Kidney epithelial cell (primary cell): Measurements from ENCODE around the gene MMP10. TPM values are rescaled to one million over a fixed set of nuclear protein-coding genes. Genes with fewer than 3 reads are reported as not detected.

Experiments
- DNase-seq: peaks from one replicate; pipeline ENCODE4 v3.0.0-alpha.2; 2010; ENCODE audit warnings: low read depth
- H3K27me3 ChIP-seq: 2 replicates; pipeline ENCODE4 v1.6.0; 2011; ENCODE audit warnings: low read length; ENCODE audit not compliant: control insufficient read depth, insufficient read depth
- H3K36me3 ChIP-seq: 2 replicates; pipeline ENCODE4 v1.5.1; 2011; ENCODE audit warnings: low read length; ENCODE audit not compliant: control insufficient read depth, insufficient read depth
- H3K4me3 ChIP-seq: 2 replicates; pipeline ENCODE4 v1.5.1; 2011; ENCODE audit warnings: low read depth, mild to moderate bottlenecking, control low read depth, low read length
- CTCF ChIP-seq: IDR thresholded peaks from 2 replicates; pipeline ENCODE4 v1.5.1; 2011; ENCODE audit warnings: mild to moderate bottlenecking, moderate library complexity, low read length, control low read depth, inconsistent platforms; ENCODE audit not compliant: insufficient read depth, poor library complexity, severe bottlenecking
- total RNA-seq: library from RNA; depleted of rRNA; stranded (reverse); fragments of >200 nt; gene quantifications from 2 replicates; pipeline ENCODE4 v1.2.3, GENCODE V29; 2015

MMP10 gene
- total RNA-seq, 1 donor from 2014 or later = 8.7 TPM

- Histone ChIP-seq H3K4me3 (no peak overlapping the region), H3K36me3 (no peaks in the 10 kb centered on the region), H3K27me3 (no peaks in the 10 kb centered on the region)
- DNase-seq = no peak
- TF ChIP-seq CTCF = no peak
Measured at GRCh38 chr11:102729849-102730815, 50.3 kb downstream of the MMP10 start.

GRCh38 chr11:102727890-102728289 is 52.5 kb downstream of the MMP10 start:
- Histone ChIP-seq H3K36me3 (no peaks in the 10 kb centered on the region), H3K4me3 (no peak overlapping the region), H3K27me3 (no peaks in the 10 kb centered on the region)
- no peak for DNase-seq
- no peak for TF ChIP-seq CTCF

GRCh38 chr11:102724904-102725500 is 55.4 kb downstream of the MMP10 start, which contains the start of gene MMP8:
MMP8 (minus strand) TSS chr11:102724954; CDS start chr11:102724855, 99 bp downstream.
- no peak within 1 kb of the TSS for H3K4me3 ChIP-seq
- TF ChIP-seq CTCF = no peak
- H3K27me3 ChIP-seq = no peaks in the 10 kb centered on the region
- H3K36me3 ChIP-seq = no peaks in the 10 kb centered on the region
- no peak for DNase-seq

GRCh38 chr11:102722821-102723220 is 57.6 kb downstream of the MMP10 start:
- H3K36me3 ChIP-seq = no peaks in the 10 kb centered on the region
- H3K4me3 ChIP-seq = no peak overlapping the region
- no peaks in the 10 kb centered on the region for H3K27me3 ChIP-seq
- no peak for DNase-seq
- no peak for TF ChIP-seq CTCF

Other genes with a start within 250 kb of the MMP10 start
- 312 and 333 TPM in 2 replicates for gene MMP7, start 249.9 kb downstream of the MMP10 start, total RNA-seq
- not detected in 2 replicates for gene MMP20, start 155.3 kb downstream of the MMP10 start, total RNA-seq
- not detected in 2 replicates for gene MMP27, start 74.9 kb downstream of the MMP10 start, total RNA-seq
- not detected in 2 replicates for gene MMP8, start 55.7 kb downstream of the MMP10 start, total RNA-seq
- 3.7 and 6.0 TPM in 2 replicates for gene MMP1, start 17.5 kb upstream of the MMP10 start, total RNA-seq
- not detected in 2 replicates for gene MMP3, start 63.0 kb upstream of the MMP10 start, total RNA-seq
- gene MMP12, start 94.4 kb upstream of the MMP10 start, total RNA-seq = 0.07 TPM in 1 of 2 replicates, not detected in the other
- gene MMP13, start 175.1 kb upstream of the MMP10 start, total RNA-seq = 0.13 TPM in 1 of 2 replicates, not detected in the other